Measurements from ENCODE around the gene TTYH3. TPM values are rescaled to one million over a fixed set of nuclear protein-coding genes. Genes with fewer than 3 reads are reported as not detected.
"Not testable (repeated sequence)": the region's sequence is repeated elsewhere in the genome, so short reads cannot be mapped to it uniquely, and the experiment has no call there.

Gene TTYH3
- total and polyA plus RNA-seq, 2 donors from 2014 or later: 22.5 to 55.0 TPM

DNA sequence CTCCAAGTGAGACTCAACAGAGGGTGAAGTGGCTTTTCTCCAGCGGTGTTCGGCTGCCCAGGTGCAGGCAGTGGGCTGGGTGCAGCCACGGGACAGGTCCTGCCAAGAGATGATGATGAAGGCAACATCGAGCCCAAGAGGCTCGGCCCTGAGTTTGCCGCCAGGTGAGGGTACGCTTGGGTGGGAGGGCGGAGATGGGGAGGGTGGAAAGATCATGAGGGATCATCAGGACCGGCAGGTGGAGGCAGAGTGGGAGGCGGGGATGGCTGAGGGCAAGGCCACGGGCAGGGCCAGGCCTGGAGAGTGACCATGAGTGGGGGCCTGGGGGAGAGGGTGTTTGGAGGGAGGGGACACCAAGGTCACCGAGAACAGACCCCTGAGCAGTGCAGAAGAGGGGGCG lies 38.4 kb downstream of the TTYH3 start:
- Histone ChIP-seq H3K4me1 (ENCODE audit: control insufficient read depth in 2 of 3, insufficient read depth in 2 of 3, low read depth in 1 of 3, low read length in 3 of 3) (peaks cover 0 to 5% (median 3%) of the 10 kb centered on the region in 3 donors), H3K27me3 (ENCODE audit: control insufficient read depth, insufficient read depth, low read length) (no peaks in the 10 kb centered on the region), H3K36me3 (ENCODE audit: control insufficient read depth in 2 of 3, insufficient read depth in 3 of 3, low read length in 3 of 3) (no peaks in the 10 kb centered on the region), H3K9me3 (ENCODE audit: control insufficient read depth in 2 of 3, insufficient read depth in 1 of 3, low read length in 3 of 3) (no peaks in the 10 kb centered on the region), H3K27ac (ENCODE audit: low read depth in 2 of 2, low read length in 2 of 2) (no peak overlapping the region), H3K9ac (ENCODE audit: low read length in 3 of 3) (no peak overlapping the region), H3K4me3 (ENCODE audit: low read length in 3 of 3) (no peak overlapping the region)
- TF ChIP-seq CTCF (IDR thresholded peaks at IDR 0.05; ENCODE audit: borderline replicate concordance, extremely low read depth, insufficient read depth): no peak
- no peak for FAIRE-seq
- intact Hi-C loops (cut with DNase I): no loop called here
- peak in 1 of 5 donors; percentile 73 for DNase-seq

DNA sequence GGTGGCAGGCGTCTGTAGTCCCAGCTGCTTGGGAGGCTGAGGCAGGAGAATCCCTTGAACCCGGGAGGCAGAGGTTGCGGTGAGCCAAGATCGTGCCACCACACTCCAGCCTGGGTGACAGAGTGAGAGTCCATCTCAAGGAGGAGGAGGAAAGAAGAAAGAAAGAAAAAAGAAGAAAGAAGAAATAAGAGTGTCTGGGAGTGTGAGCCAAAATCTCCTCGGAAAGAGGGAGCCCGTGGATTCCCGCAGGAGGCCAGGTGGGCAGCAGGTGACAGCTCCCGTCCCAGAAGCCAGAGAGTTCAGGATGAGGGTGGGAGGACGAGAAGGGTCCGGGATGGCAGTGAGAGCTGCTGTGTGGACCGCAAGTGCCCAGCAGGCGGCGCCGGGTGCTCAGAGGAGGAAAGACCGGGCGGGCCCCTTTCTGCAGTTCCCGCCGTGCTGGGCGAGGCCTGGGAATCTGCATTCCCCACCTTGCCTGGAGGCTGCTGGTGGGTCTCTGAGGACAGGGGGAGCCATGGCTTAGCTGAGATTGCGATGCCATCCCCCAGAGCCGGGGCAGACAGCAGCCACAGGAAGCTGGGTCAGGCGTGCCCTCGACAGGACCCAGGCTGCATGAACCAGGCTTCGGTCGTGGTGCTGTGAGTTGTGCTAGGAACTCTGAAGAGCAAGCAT lies 39.1 kb downstream of the TTYH3 start:
- FAIRE-seq (no peak), DNase-seq (peak in 4 of 5 donors; percentile 63 to 86 (median 76))
- H3K4me3 ChIP-seq (ENCODE audit: low read length in 3 of 3): no peak overlapping the region
- no peaks in the 10 kb centered on the region for H3K9me3 ChIP-seq (ENCODE audit: control insufficient read depth in 2 of 3, insufficient read depth in 1 of 3, low read length in 3 of 3)
- H3K4me1 ChIP-seq (ENCODE audit: control insufficient read depth in 2 of 3, insufficient read depth in 2 of 3, low read depth in 1 of 3, low read length in 3 of 3): peaks cover 0 to 5% (median 3%) of the 10 kb centered on the region in 3 donors
- TF ChIP-seq CTCF (IDR thresholded peaks at IDR 0.05; ENCODE audit: borderline replicate concordance, extremely low read depth, insufficient read depth): peak; percentile 80
- no peaks in the 10 kb centered on the region for H3K36me3 ChIP-seq (ENCODE audit: control insufficient read depth in 2 of 3, insufficient read depth in 3 of 3, low read length in 3 of 3)
- H3K27me3 ChIP-seq (ENCODE audit: control insufficient read depth, insufficient read depth, low read length): no peaks in the 10 kb centered on the region
- no peak overlapping the region for H3K9ac ChIP-seq (ENCODE audit: low read length in 3 of 3)
- intact Hi-C loops (cut with DNase I): no loop called here
- no peak overlapping the region for H3K27ac ChIP-seq (ENCODE audit: low read depth in 2 of 2, low read length in 2 of 2)

DNA sequence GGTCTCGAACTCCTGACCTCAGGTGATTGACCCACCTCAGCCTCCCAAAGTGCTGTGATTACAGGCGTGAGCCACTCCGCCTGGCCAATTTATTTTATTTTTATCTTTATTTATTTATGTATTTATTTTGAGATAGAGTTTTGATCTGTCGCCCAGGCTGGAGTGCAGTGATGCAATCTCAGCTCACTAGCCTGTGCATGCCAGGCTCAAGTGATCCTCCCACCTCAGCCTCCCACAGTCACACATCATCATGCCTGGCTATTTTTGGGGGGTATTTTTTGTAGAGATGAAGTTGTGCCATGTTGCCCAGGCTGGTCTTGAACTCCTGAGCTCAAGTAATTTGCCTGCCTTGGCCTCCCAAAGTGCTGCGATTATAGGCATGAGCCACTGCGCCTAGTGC lies 41.4 kb downstream of the TTYH3 start:
- H3K9ac ChIP-seq (ENCODE audit: low read length in 3 of 3); H3K27me3 ChIP-seq (ENCODE audit: control insufficient read depth, insufficient read depth, low read length); FAIRE-seq; H3K36me3 ChIP-seq (ENCODE audit: control insufficient read depth in 2 of 3, insufficient read depth in 3 of 3, low read length in 3 of 3); intact Hi-C loops (cut with DNase I); H3K27ac ChIP-seq (ENCODE audit: low read depth in 2 of 2, low read length in 2 of 2); DNase-seq; H3K4me1 ChIP-seq (ENCODE audit: control insufficient read depth in 2 of 3, insufficient read depth in 2 of 3, low read depth in 1 of 3, low read length in 3 of 3); H3K4me3 ChIP-seq (ENCODE audit: low read length in 3 of 3); H3K9me3 ChIP-seq (ENCODE audit: control insufficient read depth in 2 of 3, insufficient read depth in 1 of 3, low read length in 3 of 3): not testable (repeated sequence)

- no peaks in the 10 kb centered on the region for H3K4me1 ChIP-seq (ENCODE audit: control insufficient read depth in 2 of 3, insufficient read depth in 2 of 3, low read depth in 1 of 3, low read length in 3 of 3)
- DNase-seq: no peak
- intact Hi-C loops (cut with DNase I): no loop called here
- H3K36me3 ChIP-seq (ENCODE audit: control insufficient read depth in 2 of 3, insufficient read depth in 3 of 3, low read length in 3 of 3): no peaks in the 10 kb centered on the region
- no peak for TF ChIP-seq CTCF (IDR thresholded peaks at IDR 0.05; ENCODE audit: borderline replicate concordance, extremely low read depth, insufficient read depth)
- no peaks in the 10 kb centered on the region for H3K9me3 ChIP-seq (ENCODE audit: control insufficient read depth in 2 of 3, insufficient read depth in 1 of 3, low read length in 3 of 3)
- no peak for FAIRE-seq
- H3K27ac ChIP-seq (ENCODE audit: low read depth in 2 of 2, low read length in 2 of 2): no peak overlapping the region
- H3K4me3 ChIP-seq (ENCODE audit: low read length in 3 of 3): no peak overlapping the region
- H3K9ac ChIP-seq (ENCODE audit: low read length in 3 of 3): no peak overlapping the region
- H3K27me3 ChIP-seq (ENCODE audit: control insufficient read depth, insufficient read depth, low read length): no peaks in the 10 kb centered on the region
Observed at GRCh38 chr7:2673934-2674333, 42.1 kb downstream of the TTYH3 start.

All from kidney (tissue), 14 donors.